HG03378 (cell line): Measurements from ENCODE around the gene FOXO1.

Source experiments
- ATAC-seq: cut with Tn5 transposase; IDR thresholded peaks from one replicate; pipeline ENCODE4 v1.9.1; 2021; ENCODE audit warnings: mild to moderate bottlenecking, moderate library complexity; ENCODE audit not compliant: unreplicated experiment

The FOXO1 gene

DNA sequence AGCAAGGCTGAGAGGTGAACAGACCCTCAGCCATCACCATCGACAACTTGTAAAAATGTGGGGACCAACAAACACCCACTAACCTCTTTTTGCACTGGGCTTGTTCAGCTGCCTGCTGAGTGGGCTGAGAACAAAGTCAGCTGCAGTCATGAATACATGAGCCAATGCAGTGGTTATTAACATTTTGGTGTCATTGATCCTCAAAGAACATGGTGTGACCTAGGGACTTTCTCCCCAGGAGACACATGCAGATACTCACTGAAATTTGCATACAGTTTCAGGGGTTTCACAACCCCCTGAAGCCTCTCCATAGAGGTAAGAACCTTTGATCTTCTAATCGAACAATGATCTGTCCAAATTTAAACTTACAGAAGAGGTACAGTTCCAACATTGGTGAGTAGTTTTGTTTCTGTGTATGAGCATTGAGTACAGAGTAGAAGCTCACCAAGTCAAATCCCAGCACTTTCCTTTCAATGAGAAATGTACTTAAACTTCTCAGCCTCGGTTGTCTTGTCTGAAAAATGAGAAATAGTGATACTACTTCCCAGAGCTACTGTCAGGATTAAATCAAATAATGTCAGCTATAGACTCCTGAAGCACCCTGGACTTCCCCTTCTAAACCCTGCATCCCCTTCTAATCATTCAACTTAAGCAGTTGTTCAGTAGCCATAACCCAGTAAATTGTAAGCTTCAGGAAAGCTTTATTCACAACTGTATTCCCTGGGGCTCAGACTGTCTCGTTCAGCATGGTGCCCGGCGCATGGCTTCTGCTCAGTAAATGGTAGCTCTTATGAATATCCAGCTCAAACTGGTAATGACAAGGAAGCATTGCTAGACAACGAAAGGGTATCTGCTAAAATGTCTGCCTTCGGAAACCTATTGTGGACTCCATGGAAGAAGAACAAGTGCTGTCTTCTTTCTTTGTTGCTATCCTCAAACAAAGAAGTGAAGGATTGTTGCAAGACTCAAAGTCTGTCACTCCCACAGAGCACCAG lies 148.7 kb downstream of the FOXO1 start:
- peak; percentile 87 for ATAC-seq

DNA sequence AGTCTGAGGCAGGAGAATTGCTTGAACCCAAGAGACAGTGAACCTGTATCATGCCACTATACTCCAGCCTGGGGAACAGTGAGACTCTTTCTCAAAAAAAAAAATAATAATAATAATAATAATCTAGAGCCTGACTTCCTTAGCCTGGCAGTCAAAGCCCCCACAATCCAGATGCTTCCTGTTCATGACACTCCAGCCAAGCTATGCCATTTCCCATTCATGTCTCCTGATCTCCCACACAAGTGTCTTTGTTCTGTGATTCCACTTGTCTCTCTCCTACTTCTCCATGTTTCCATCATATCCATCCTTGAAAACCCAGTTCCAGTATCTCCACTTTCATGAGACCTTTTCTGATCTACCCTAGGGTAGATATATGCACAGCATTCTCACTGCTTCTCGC lies 150.7 kb downstream of the FOXO1 start:
- ATAC-seq = no peak

DNA sequence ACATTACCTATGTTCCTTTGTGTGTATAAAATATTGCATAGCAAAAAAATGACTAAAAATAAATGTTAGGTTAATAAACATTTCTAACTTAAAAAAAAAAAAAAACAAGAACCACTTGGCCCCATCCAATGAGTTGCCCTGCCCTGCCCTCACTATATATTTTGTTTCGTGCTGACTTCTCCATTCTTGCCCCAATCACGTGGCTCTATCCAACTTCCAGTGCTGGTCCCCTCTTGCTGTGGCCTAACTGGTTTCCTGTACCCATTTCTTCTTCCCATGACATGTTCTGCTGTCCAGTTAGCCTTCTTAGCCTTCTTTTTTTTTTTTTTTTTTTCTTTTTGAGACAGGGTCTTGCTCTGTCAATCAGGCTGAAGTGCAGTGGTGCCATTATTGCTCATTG lies 151.6 kb downstream of the FOXO1 start:
- ATAC-seq = no peak

DNA sequence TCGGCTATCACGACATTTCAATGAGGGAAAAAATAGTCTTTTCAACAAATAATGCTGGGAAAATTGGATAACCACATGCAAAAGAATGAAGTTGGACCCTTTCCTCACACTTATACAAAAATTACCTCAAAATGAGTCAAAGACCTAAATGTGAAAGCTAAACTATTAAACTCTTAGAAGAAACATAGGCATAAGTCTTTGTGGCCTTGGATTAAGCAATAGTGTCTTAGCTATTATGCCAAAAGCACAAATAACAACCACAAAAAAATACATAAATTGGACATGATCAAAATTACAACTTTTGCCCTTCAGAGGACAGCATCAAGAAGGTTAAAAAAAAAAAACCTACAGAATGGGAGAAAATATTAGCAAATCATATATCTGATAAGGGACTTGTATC lies 156.6 kb downstream of the FOXO1 start:
- ATAC-seq = no peak

DNA sequence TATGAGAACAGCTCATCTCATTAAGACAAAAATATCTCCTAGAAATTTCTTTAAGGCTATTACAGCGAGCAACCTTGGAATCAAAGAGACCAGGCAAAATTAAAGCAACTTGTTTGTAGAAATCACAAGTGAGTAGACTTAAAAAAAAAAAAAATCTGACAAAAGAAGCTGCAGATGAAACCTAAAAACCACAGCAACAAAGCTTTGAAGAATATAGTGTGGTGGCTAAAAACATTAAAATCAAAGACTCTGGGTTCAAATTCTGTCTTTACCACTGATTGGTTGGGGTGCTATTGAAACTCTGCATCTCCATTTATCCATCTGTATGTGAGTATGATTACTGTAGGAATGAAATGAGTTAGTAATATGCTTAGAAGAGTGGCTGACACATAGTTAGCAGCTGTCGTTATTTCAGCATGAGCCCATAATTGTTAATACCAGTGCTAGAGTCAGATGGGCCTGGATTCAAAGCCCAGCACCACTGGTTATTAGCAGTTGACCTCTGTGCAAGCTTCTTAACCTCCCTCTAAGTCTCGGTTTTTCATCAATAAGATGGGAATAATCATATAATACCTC lies 157.6 kb downstream of the FOXO1 start:
- no peak for ATAC-seq

DNA sequence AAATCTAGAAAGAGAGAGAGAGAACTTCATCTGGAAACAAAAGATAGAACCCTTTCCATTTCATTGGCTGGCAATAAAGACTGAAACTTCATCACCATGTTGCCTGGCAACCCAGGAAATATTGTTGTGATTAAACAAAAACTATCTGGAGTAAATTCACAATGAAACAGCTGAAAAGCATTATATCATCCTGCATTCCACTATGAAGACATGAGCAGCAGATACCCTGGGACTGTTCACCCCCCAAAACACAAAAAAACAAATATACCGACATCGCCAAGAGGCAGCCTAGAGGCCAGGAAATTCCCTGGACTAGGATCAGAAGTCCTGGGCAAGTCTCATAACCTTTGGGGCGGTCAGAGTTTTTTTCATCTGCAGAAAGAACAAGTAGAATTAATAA lies 158.3 kb downstream of the FOXO1 start:
- no peak for ATAC-seq

DNA sequence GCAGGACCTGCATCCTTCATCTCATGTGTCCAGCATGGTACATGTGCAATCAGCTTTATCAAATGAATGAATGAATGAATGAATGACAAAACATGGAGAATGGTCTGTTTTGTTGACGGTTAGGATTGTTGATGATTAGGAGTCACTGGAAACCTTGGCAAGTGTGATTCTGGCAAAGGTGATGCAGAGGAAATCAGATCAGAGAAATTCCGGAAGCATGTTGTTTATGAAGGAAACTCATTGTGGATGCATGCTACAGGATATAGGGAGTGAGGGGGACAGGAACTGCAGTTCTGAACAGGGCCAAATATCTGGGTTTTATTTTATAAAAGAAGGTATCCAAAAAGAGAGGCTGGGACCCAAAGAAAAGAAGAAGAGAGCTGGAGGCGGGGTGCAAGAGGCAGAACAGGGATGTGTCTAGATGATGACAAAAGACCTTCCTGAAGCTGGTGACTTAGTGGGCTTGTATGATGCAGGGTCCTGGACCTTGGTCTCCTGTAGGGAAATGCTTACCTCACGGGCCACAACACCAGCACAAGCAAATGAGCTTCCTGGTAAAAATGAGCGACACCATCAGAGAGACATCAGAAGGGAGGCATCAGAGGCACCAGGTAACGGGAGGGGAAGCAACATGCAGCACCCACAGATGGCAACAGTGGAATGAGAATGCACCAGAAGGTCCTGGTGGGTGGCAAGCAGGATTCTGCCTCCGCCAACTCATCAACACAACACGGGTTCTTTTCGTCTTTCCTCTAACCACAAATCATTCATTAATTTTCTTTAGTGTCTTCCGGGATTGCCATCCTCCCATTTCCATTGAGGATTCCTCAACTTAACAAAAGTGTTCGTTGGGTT lies 159.6 kb downstream of the FOXO1 start:
- ATAC-seq = no peak
